ENCODE measurements around the gene ENC1.
A peak's percentile ranks its signal among the peaks of the same experiment; 100 is the strongest.

The ENC1 gene

DNA sequence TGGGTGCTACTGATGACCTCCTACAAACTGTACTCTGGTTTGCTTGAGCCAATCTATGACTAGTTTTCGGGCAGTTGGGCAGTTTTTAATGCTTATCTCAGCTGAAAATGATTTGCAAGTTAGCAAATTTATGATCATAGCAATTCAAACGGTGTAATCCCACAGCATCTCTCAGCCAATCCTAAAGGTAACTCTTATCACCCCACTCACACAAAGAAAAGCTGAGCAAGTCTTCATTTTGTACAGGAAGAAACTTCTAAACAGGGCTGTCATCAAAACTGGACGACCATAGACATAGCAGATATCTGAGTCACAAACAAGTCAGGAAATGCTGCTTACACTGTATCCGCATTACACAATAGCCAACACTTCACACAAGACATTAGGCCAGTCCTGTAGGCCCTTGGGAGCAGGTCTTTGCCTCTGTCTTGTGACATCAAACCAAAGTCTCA, 2.6 kb upstream of the ENC1 start:
- peak; percentile 98 for DNase-seq (ENCODE audit: low read depth)
- TF ChIP-seq, protein P1, sequence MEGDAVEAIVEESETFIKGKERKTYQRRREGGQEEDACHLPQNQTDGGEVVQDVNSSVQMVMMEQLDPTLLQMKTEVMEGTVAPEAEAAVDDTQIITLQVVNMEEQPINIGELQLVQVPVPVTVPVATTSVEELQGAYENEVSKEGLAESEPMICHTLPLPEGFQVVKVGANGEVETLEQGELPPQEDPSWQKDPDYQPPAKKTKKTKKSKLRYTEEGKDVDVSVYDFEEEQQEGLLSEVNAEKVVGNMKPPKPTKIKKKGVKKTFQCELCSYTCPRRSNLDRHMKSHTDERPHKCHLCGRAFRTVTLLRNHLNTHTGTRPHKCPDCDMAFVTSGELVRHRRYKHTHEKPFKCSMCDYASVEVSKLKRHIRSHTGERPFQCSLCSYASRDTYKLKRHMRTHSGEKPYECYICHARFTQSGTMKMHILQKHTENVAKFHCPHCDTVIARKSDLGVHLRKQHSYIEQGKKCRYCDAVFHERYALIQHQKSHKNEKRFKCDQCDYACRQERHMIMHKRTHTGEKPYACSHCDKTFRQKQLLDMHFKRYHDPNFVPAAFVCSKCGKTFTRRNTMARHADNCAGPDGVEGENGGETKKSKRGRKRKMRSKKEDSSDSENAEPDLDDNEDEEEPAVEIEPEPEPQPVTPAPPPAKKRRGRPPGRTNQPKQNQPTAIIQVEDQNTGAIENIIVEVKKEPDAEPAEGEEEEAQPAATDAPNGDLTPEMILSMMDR (IDR thresholded peaks at IDR 0.05; ENCODE audit: insufficient read depth, low read depth, low read length, missing control alignments): no peak
- no peak overlapping the region for H3K4me3 ChIP-seq (ENCODE audit: low read length)

DNA sequence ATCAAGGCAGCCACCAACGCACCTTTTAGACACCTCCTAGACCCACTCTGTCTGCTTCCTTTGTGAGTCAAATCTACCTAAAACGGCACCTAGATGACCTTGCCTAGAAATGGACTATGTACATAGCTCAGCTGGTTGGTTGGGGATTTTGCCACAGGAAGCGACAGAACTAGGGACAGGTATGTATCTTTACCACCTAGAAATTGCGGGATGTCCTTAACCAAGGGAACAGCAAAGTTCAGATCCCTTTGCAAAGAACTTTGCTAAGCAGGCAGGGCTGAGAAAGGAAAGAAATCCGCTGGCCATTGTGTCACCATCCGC, 2.0 kb upstream of the ENC1 start:
- TF ChIP-seq, protein P1 (IDR thresholded peaks at IDR 0.05; ENCODE audit: insufficient read depth, low read depth, low read length, missing control alignments): no peak
- DNase-seq (ENCODE audit: low read depth): no peak
- no peak overlapping the region for H3K4me3 ChIP-seq (ENCODE audit: low read length)

DNA sequence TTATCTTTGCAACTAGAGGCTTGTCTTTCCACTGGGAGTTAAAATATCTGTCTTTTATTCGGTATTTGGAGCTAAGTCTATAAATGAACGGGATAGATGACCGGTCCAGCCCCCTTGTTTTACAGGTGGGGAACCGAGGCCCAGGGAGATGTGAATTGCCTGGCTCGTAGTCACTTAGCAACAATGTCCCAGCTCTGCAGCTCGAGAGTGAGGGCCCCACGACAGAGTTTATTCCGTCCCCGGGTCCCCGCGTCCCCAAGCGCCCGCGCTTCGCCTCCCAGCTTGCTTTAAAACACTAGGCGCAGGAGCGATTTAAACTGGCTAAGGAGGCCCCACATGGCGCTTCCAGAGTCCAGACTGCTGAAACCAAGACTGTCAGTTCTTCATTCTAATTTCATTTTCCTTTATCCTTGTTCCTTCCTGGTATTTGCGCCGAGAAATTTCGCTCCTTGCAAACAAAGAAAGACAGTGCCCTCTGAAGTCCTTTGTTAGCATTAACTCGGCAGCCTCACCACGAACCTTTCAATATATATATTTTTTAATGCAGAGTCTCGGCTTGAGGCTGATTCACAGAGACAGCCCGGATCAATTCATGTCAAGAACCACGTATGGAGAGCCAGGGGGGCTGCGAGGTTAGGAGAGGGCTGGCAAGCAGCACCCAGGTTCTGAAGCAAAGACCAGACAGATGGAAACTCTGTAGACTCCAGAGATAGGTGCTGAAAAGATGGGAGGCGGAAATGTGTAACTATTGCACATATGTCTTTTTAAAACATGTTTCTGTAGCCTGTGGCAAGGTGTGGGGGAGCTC, 1.4 kb upstream of the ENC1 start:
- H3K4me3 ChIP-seq (ENCODE audit: low read length): peak overlapping the region; percentile 77
- peak; percentile 87 for DNase-seq (ENCODE audit: low read depth)
- TF ChIP-seq, protein P1 (IDR thresholded peaks at IDR 0.05; ENCODE audit: insufficient read depth, low read depth, low read length, missing control alignments): peak; percentile 77

DNA sequence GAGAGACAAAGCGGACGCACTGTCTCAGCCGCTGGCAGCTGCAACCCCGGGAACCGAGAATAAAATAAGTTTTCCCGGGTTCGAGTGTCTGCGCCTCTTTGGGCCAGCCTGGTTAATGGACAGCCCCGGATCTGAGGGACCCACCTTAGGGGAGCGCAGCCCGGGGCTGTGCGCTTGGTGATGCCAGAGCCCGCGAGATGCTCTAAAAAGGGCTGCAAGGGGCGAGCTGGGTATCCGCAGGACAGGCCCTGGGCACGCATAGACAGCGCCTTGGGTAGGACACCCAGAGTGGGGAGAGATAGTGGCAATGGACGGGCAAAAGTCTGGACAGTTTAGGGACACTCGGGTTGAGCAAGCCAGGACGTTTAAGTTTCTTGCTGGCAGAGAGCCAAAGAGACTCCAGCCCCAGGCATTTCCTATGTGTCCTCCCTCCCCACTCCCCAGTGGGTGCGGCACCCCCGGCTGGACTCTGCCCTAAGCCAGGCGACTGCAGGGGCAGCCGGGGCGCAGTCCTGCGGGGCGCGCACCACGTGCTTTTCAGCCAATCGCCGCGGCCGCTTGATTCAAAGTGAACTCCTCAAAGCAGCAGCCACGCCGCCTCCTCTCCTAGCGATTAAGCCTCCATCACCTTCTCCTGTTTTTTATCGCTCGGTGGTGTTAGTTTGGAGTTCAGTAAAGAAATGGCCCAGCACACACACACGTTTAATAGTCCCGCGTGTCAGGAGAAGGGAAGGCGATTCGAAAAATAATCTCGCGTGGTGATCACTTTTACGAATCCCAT, 616 bp upstream of the ENC1 start:
- peak overlapping the region; percentile 77 for H3K4me3 ChIP-seq (ENCODE audit: low read length)
- peak; percentile 78 for DNase-seq (ENCODE audit: low read depth)
- TF ChIP-seq, protein P1 (IDR thresholded peaks at IDR 0.05; ENCODE audit: insufficient read depth, low read depth, low read length, missing control alignments): no peak

DNA sequence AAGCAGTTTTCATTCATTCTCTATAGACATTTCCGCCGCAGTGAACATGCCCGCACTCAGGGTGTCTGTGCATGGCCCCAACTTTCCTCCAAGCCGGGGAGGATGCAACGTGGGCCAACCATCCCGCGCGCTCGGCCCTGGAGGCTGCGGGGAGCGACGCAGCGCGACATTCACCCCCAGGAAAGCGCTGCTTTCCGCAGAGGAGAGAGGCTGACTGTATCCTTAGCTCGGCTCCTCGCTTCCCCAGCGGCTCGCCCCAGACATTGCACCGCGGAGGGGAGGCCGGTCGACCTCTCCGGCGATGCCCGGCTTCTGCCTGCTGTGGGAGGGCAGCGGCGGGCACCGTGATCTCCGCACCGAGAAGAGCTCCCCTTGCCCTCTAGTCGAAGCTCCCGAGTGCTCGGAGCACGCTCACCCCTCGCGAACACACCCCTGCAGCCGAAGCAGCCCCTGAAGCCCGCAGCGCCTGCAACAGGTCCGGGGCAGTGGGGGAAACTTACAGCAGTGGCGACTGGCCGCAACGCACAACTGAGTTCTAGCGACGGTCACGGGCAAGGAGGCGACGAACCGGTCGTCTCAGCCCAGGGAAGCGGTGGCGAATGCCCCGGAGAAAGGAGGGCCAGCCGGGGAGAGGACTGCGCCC, 600 bp downstream of the ENC1 start:
- TF ChIP-seq, protein P1 (IDR thresholded peaks at IDR 0.05; ENCODE audit: insufficient read depth, low read depth, low read length, missing control alignments): peak; percentile 37
- H3K4me3 ChIP-seq (ENCODE audit: low read length): peak overlapping the region; percentile 77
- DNase-seq (ENCODE audit: low read depth): peak; percentile 47

DNA sequence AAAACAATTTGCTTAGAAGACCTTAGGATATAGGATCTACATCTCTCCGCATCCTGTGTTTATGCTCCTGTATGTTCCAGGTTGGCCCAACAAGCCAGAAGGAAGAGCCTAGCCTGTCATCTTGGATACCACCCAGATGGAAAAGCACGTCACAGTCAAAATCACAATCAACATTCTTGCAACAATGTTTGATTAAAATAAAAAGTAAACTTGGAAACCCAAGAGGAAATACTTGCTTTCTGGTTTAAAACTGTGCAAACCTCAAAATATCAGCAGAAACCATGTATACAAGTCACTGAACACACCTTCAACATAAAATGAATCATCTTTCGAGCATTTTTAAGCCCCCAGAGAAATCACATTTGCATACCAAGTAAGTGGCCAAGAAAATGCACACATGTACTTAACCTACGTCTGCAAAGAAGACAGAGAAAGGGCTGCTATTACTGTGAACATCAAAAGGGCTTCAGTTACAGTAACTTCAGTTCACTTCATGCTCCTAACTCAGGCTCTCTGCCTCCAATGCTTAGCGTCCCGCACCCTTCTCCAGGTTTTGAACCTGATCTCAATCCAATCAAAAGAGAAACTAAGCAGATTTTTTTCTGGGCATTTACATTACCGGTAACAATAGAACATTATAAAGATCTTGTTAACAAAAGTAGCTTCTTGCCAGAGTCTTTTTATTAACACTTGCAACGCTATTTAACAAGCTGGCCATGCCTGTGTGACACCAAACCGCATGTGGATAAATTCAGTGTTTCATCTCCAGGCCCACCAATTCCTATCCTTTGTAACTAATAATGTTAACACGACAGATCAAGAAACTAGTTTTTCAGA, 1.3 kb downstream of the ENC1 start:
- DNase-seq (ENCODE audit: low read depth): peak; percentile 49
- peak overlapping the region; percentile 77 for H3K4me3 ChIP-seq (ENCODE audit: low read length)
- TF ChIP-seq, protein P1 (IDR thresholded peaks at IDR 0.05; ENCODE audit: insufficient read depth, low read depth, low read length, missing control alignments): no peak
